ENCODE data around the gene EBF4. TPM values are rescaled to one million over a fixed set of nuclear protein-coding genes. Genes with fewer than 3 reads are reported as not detected.

EBF4 gene
- polyA plus RNA-seq, 3 donors, result 0.12 TPM; not detected in 2

GRCh38 chr20:2736441-2736840, 43.9 kb downstream of the EBF4 start:
- TF ChIP-seq, protein P1, sequence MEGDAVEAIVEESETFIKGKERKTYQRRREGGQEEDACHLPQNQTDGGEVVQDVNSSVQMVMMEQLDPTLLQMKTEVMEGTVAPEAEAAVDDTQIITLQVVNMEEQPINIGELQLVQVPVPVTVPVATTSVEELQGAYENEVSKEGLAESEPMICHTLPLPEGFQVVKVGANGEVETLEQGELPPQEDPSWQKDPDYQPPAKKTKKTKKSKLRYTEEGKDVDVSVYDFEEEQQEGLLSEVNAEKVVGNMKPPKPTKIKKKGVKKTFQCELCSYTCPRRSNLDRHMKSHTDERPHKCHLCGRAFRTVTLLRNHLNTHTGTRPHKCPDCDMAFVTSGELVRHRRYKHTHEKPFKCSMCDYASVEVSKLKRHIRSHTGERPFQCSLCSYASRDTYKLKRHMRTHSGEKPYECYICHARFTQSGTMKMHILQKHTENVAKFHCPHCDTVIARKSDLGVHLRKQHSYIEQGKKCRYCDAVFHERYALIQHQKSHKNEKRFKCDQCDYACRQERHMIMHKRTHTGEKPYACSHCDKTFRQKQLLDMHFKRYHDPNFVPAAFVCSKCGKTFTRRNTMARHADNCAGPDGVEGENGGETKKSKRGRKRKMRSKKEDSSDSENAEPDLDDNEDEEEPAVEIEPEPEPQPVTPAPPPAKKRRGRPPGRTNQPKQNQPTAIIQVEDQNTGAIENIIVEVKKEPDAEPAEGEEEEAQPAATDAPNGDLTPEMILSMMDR (IDR thresholded peaks at IDR 0.05), result no peak
- peaks cover 0 to 8% of the 10 kb centered on the region in 2 donors for H3K27me3 ChIP-seq (ENCODE audit: control insufficient read depth in 2 of 2, insufficient read depth in 2 of 2, low read length in 2 of 2)
- Mint-ChIP-seq H3K27me3 (ENCODE audit: low read depth in 3 of 3) (peaks cover 7 to 21% (median 14%) of the 10 kb centered on the region in 3 donors), H3K36me3 (no peaks in the 10 kb centered on the region), H3K27ac (no peak overlapping the region), H3K4me3 (peak overlapping the region in 1 of 2 donors; percentile 29), H3K9me3 (peaks cover 4 to 20% (median 13%) of the 10 kb centered on the region in 7 donors), H3K4me1 (no peaks in the 10 kb centered on the region)
- no peaks in the 10 kb centered on the region for H3K79me2 ChIP-seq (ENCODE audit: insufficient read depth, low read length)
- no peaks in the 10 kb centered on the region for H4K20me1 ChIP-seq (ENCODE audit: insufficient read depth, low read length)
- no peaks in the 10 kb centered on the region for H3K36me3 ChIP-seq (replicated peaks in 1 of 2; ENCODE audit: control insufficient read depth in 1 of 2, insufficient read depth in 2 of 2, low read length in 2 of 2)
- H3K4me3 ChIP-seq (replicated peaks in 1 of 3; ENCODE audit: low read depth in 2 of 3, low read length in 3 of 3), result no peak overlapping the region
- no peak overlapping the region for H3K9ac ChIP-seq (ENCODE audit: insufficient read depth, low read length, poor library complexity, severe bottlenecking)
- intact Hi-C loops (cut with micrococcal nuclease), result no loop called here
- H2AFZ ChIP-seq (ENCODE audit: insufficient read depth, low read depth, low read length, poor library complexity, severe bottlenecking), result no peak overlapping the region
- no peak overlapping the region for H3K4me2 ChIP-seq (replicated peaks; ENCODE audit: extremely low read depth, low read length, poor library complexity, severe bottlenecking)
- no peak for DNase-seq
- no peak overlapping the region for H3K27ac ChIP-seq (ENCODE audit: low read depth in 1 of 2, low read length in 2 of 2)
- peaks cover 4 to 10% of the 10 kb centered on the region in 2 donors for H3K9me3 ChIP-seq (replicated peaks in 1 of 2; ENCODE audit: control insufficient read depth in 1 of 2, insufficient read depth in 1 of 2, low read length in 2 of 2)
- H3K4me1 ChIP-seq (ENCODE audit: control insufficient read depth in 1 of 2, insufficient read depth in 2 of 2, low read length in 2 of 2), result no peaks in the 10 kb centered on the region
- WGBS (ENCODE audit: insufficient coverage), result 100% methylated on average over 2 of the region's 3 CpGs

GRCh38 chr20:2738331-2739041, 45.9 kb downstream of the EBF4 start:
- H3K4me1 ChIP-seq (ENCODE audit: control insufficient read depth in 1 of 2, insufficient read depth in 2 of 2, low read length in 2 of 2), result no peaks in the 10 kb centered on the region
- no peak overlapping the region for H2AFZ ChIP-seq (ENCODE audit: insufficient read depth, low read depth, low read length, poor library complexity, severe bottlenecking)
- Mint-ChIP-seq H3K36me3 (no peaks in the 10 kb centered on the region), H3K4me3 (no peak overlapping the region), H3K9me3 (peaks cover 0 to 4% (median 1%) of the 10 kb centered on the region in 7 donors), H3K4me1 (peaks cover 4% of the 10 kb centered on the region), H3K27ac (no peak overlapping the region), H3K27me3 (ENCODE audit: low read depth in 3 of 3) (peaks cover 17 to 31% (median 19%) of the 10 kb centered on the region in 3 donors)
- TF ChIP-seq, protein P1 (IDR thresholded peaks at IDR 0.05), result no peak
- intact Hi-C loops (cut with micrococcal nuclease), result no loop called here
- H3K79me2 ChIP-seq (ENCODE audit: insufficient read depth, low read length), result no peaks in the 10 kb centered on the region
- H3K27ac ChIP-seq (ENCODE audit: low read depth in 1 of 2, low read length in 2 of 2), result no peak overlapping the region
- no peak overlapping the region for H3K4me3 ChIP-seq (replicated peaks in 1 of 3; ENCODE audit: low read depth in 2 of 3, low read length in 3 of 3)
- no peak for DNase-seq
- H3K9ac ChIP-seq (ENCODE audit: insufficient read depth, low read length, poor library complexity, severe bottlenecking), result no peak overlapping the region
- H3K4me2 ChIP-seq (replicated peaks; ENCODE audit: extremely low read depth, low read length, poor library complexity, severe bottlenecking), result no peak overlapping the region
- peaks cover 0 to 9% of the 10 kb centered on the region in 2 donors for H3K27me3 ChIP-seq (ENCODE audit: control insufficient read depth in 2 of 2, insufficient read depth in 2 of 2, low read length in 2 of 2)
- no peaks in the 10 kb centered on the region for H3K9me3 ChIP-seq (replicated peaks in 1 of 2; ENCODE audit: control insufficient read depth in 1 of 2, insufficient read depth in 1 of 2, low read length in 2 of 2)
- H4K20me1 ChIP-seq (ENCODE audit: insufficient read depth, low read length), result no peaks in the 10 kb centered on the region
- 83% methylated on average over 4 of the region's 8 CpGs for WGBS (ENCODE audit: insufficient coverage)
- H3K36me3 ChIP-seq (replicated peaks in 1 of 2; ENCODE audit: control insufficient read depth in 1 of 2, insufficient read depth in 2 of 2, low read length in 2 of 2), result no peaks in the 10 kb centered on the region
